GM23248 (cell line): Measurements from ENCODE around the gene YIPF6.

Source experiments
- EZH2 ChIP-seq: fragments of 200-600 bp; sonication (generic); IDR thresholded peaks from 2 replicates; pipeline ENCODE4 v1.6.1; 2018; ENCODE audit warnings: antibody characterized with exemption, mild to moderate bottlenecking; ENCODE audit not compliant: insufficient read depth, poor library complexity, severe bottlenecking
- EZH2phosphoT487 ChIP-seq: fragments of 200-600 bp; sonication (generic); IDR thresholded peaks from 2 replicates; pipeline ENCODE4 v1.6.1; 2018; ENCODE audit warnings: antibody characterized with exemption, moderate library complexity, mild to moderate bottlenecking, low read depth; ENCODE audit not compliant: insufficient read depth

GRCh38 chrX:68574240-68574639 is 75.4 kb downstream of the YIPF6 start:
- TF ChIP-seq EZH2 (no peak), EZH2phosphoT487 (no peak)
